Right lobe of liver (tissue), 6 donors: ENCODE results near the gene PPP4R3A. TPM values are rescaled to one million over a fixed set of nuclear protein-coding genes. Genes with fewer than 3 reads are reported as not detected.

ENCODE experiments used
- ATAC-seq, 4 donors: fragments of 200-7000 bp; cut with Tn5 transposase; one replicate each; pipeline ENCODE4 v1.9.1; 2020; ENCODE audit warnings: mild to moderate bottlenecking in 4 of 4, moderate library complexity in 4 of 4
- DNase-seq, 3 donors: peaks; one replicate each; pipeline ENCODE4 v3.0.0-alpha.2; 2020
- H3K27ac ChIP-seq, 3 donors: fragments of 200-600 bp; one replicate each; pipeline ENCODE4 v1.8.0; 2022
- H3K27me3 ChIP-seq, 2 donors: fragments of 200-600 bp; one replicate each; pipeline ENCODE4 v1.8.0; 2022
- H3K36me3 ChIP-seq, 4 donors: fragments of 200-600 bp; sonication (generic) in 1 of 4; one replicate each; pipeline versions ENCODE4 v1.5.1 to v1.8.0; 2017 to 2022; ENCODE audit warnings: control low read depth in 1 of 4
- H3K4me1 ChIP-seq, 4 donors: fragments of 200-600 bp; sonication (generic) in 1 of 4; one replicate each; pipeline versions ENCODE4 v1.5.1 to v1.8.0; 2017 to 2022; ENCODE audit warnings: control low read depth in 1 of 4
- H3K4me3 ChIP-seq, 3 donors: fragments of 200-600 bp; one replicate each; pipeline ENCODE4 v1.8.0; 2022
- H3K9me3 ChIP-seq, 4 donors: fragments of 200-600 bp; sonication (generic) in 1 of 4; one replicate each; pipeline versions ENCODE4 v1.5.1 to v1.8.0; 2017 to 2022; ENCODE audit warnings: control low read depth in 1 of 4
- POLR2A ChIP-seq: fragments of 450-650 bp; IDR thresholded peaks from one replicate; pipeline ENCODE4 v1.6.1; 2017; ENCODE audit warnings: antibody characterized with exemption, mild to moderate bottlenecking
- WGBS: methylation state at CpG from one replicate; pipeline ENCODE4 v1.1.6; 2018; ENCODE audit warnings: low coverage, low lambda C conversion rate; ENCODE audit not compliant: insufficient coverage; ENCODE audit errors: missing lambda C conversion rate; 5-methylcytosine and 5-hydroxymethylcytosine counted together
- intact Hi-C, 2 donors: fragments of 100-400 bp; cut with DNase I; formaldehyde crosslinking; loops; one replicate each; pipeline versions ENCODE4 v1.11.2 to v1.14.1; 2022
- total RNA-seq, 6 experiments: library from RNA; depleted of rRNA in 2 of 6; stranded (reverse); fragments of >200 nt in 2 of 6; fragmentation: NEBNext Ultra II Directional in 3 of 6; extraction: Animal tissue kit (Norgen Biotek cat#: 25700) in 3 of 6; gene quantifications; one replicate each; pipeline versions ENCODE4 v1.1.0 to v1.2.4, GENCODE V29; 2016 to 2023
- TF ChIP-seq, protein P1 (sequence below), 4 donors: fragments of 200-600 bp in 3 of 4; fragments of 450-650 bp in 1 of 4; IDR thresholded peaks; one replicate each; pipeline versions ENCODE4 v1.5.1 to v1.8.0; 2016 to 2022; ENCODE audit warnings: antibody characterized with exemption in 4 of 4, mild to moderate bottlenecking in 2 of 4
- donor health status: DM: no; HTN: yes; CAD: no.
- donor health status: DM: no; HTN: no; CAD: no.
- donor health status: DM: no; HTN: no; CAD: no.
- donor health status: DM: no; HTN: yes; CAD: no.
- donor health status: DM: no; HTN: yes; CAD: no.

PPP4R3A gene
- total RNA-seq, 6 experiments from 2014 or later = 30.5 to 45.9 (median 39.6) TPM

DNA sequence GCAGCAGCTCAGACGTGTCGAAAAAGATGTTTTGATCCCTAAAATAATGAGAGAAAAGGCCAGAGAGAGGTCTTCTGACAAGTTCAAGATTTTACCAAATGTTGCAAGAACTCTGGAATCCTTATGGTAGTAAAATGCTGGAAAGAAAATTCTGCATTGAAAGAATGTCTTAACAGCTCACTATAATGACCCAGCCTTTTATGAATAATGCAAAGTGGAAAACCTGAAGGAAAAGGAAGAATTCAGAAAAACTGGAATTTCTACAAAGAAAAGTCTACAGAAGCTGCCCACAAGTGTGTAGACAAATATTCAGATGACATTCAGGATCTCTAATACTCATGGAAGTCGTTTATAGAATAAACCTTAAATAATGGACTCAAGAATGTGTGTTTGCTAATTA, 90.7 kb downstream of the PPP4R3A start:
- Histone ChIP-seq H3K27me3 (no peaks in the 10 kb centered on the region), H3K27ac (no peak overlapping the region), H3K4me3 (no peak overlapping the region), H3K4me1 (peaks cover 0 to 17% (median 0%) of the 10 kb centered on the region in 4 donors), H3K36me3 (no peaks in the 10 kb centered on the region), H3K9me3 (no peaks in the 10 kb centered on the region)
- WGBS = 30% methylated on average over 3 of the region's 3 CpGs
- ATAC-seq (no peak), DNase-seq (no peak)
- intact Hi-C loops = loop anchor here in 1 of 2 donors (5.0 kb wide), 1 partner anchor 92 kb away; no protein-coding TSS in a partner anchor
- no peak for TF ChIP-seq POLR2A
- TF ChIP-seq, protein P1, sequence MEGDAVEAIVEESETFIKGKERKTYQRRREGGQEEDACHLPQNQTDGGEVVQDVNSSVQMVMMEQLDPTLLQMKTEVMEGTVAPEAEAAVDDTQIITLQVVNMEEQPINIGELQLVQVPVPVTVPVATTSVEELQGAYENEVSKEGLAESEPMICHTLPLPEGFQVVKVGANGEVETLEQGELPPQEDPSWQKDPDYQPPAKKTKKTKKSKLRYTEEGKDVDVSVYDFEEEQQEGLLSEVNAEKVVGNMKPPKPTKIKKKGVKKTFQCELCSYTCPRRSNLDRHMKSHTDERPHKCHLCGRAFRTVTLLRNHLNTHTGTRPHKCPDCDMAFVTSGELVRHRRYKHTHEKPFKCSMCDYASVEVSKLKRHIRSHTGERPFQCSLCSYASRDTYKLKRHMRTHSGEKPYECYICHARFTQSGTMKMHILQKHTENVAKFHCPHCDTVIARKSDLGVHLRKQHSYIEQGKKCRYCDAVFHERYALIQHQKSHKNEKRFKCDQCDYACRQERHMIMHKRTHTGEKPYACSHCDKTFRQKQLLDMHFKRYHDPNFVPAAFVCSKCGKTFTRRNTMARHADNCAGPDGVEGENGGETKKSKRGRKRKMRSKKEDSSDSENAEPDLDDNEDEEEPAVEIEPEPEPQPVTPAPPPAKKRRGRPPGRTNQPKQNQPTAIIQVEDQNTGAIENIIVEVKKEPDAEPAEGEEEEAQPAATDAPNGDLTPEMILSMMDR (IDR thresholded peaks at IDR 0.05) = no peak

DNA sequence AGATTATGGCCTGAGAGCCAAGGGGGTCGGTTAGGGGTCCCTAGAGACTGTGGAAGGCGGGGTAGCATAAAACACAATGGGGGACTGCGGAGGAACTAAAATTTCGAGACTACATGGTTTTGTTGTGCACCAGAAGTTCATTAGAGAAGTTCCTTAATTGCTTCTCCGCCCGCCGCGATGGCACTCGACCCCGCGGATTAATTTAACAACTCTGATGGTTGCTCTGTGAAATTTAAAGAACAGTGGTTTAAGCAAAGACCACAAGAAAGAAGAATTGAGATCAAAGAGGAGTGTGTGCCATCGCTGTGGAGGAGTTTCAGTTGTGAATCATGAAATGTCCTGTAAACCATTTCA, 91.1 kb downstream of the PPP4R3A start:
- Histone ChIP-seq H3K4me3 (peak overlapping the region in 1 of 3 donors; percentile 38), H3K9me3 (no peaks in the 10 kb centered on the region), H3K36me3 (no peaks in the 10 kb centered on the region), H3K27ac (no peak overlapping the region), H3K4me1 (peaks cover 0 to 17% (median 0%) of the 10 kb centered on the region in 4 donors), H3K27me3 (no peaks in the 10 kb centered on the region)
- TF ChIP-seq POLR2A = no peak
- TF ChIP-seq, protein P1 (IDR thresholded peaks at IDR 0.05) = no peak
- ATAC-seq (no peak), DNase-seq (no peak)
- WGBS = 44% methylated on average over 12 of the region's 12 CpGs
- intact Hi-C loops = loop anchor here in 1 of 2 donors (5.0 kb wide), 1 partner anchor 92 kb away; no protein-coding TSS in a partner anchor

DNA sequence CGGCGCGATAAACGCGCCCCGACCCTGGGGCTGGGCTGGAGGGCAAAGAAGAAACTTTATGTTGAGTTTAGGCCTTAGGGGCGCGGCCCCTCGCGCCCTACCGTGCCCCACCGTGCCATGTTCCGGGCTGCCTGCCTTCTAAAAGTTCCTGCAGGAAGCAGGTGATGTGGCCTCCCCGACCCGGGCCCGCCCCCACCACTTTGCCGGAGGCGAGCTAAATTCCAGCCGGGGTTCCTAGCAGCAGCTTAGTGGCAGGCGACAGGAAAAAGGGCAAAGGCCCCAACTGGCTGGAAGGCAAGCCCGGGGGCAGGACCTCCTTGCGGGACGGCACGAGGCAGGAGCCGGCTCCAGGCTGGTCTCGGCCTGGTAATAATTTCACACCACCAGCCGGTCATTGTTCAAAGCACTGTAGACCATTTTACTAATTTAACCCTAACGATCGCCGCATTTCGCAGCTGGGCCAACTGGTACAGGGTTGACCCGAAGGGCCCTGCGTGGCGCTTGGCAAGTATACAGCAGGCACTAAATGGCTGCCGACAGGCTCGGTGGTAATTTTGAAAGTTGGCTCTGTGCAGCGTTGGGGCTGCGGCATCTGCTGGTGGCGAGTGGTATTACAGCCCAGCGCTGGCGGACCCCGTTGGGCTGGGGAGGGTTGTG, 91.6 kb downstream of the PPP4R3A start:
- H3K4me3 ChIP-seq = peak overlapping the region in 2 of 3 donors; percentile 38 to 70
- no peaks in the 10 kb centered on the region for H3K36me3 ChIP-seq
- H3K27me3 ChIP-seq = no peaks in the 10 kb centered on the region
- ATAC-seq (peak; percentile 77 to 80 (median 79)), DNase-seq (peak; percentile 71 to 83 (median 77))
- H3K27ac ChIP-seq = peak overlapping the region in 1 of 3 donors; percentile 7
- no peaks in the 10 kb centered on the region for H3K9me3 ChIP-seq
- 5% methylated on average over 25 of the region's 42 CpGs for WGBS
- intact Hi-C loops = loop anchor here in 1 of 2 donors (5.0 kb wide), 1 partner anchor 91 kb away; no protein-coding TSS in a partner anchor
- TF ChIP-seq, protein P1 (IDR thresholded peaks at IDR 0.05) = peak; percentile 89 to 95 (median 94)
- TF ChIP-seq POLR2A = no peak
- H3K4me1 ChIP-seq = peaks cover 0 to 19% (median 0%) of the 10 kb centered on the region in 4 donors

DNA sequence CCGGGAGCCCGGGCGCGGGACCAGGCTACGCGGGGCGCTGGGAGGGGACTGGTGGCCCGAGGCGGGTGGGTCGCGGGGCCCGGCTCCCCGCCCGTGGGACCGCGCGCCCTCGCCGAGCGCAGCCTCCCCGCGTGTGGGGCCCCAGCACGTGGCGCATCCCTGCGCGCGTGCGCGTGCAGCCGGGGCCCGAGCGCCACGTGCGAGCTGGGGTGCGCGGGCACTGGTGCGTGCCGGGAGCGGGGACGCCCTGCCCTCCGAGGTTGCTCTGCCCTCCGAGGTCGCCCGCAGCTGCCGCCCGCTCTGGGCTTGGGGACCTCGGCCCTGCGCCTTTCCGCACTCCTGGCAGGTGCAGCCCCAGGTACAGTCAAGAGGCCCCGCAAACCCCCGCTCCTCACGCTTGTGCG, 92.1 kb downstream of the PPP4R3A start:
- WGBS = no CpG with 5 or more reads among the region's 53 CpGs
- ATAC-seq = peak; percentile 23 to 55 (median 50)
- Histone ChIP-seq H3K4me3 (peak overlapping the region in 2 of 3 donors; percentile 38 to 70), H3K27ac (peak overlapping the region in 1 of 3 donors; percentile 53), H3K36me3 (no peaks in the 10 kb centered on the region), H3K4me1 (peaks cover 0 to 25% (median 0%) of the 10 kb centered on the region in 4 donors), H3K27me3 (no peaks in the 10 kb centered on the region), H3K9me3 (no peaks in the 10 kb centered on the region)
- DNase-seq = peak in 2 of 3 donors; percentile 59 to 63
- peak; percentile 10 for TF ChIP-seq POLR2A
- TF ChIP-seq, protein P1 (IDR thresholded peaks at IDR 0.05) = peak in 1 of 4 donors; percentile 18
- intact Hi-C loops = loop anchor here in 1 of 2 donors (5.0 kb wide), 1 partner anchor 91 kb away; no protein-coding TSS in a partner anchor
